Subcutaneous adipose tissue (tissue), 4 donors: ENCODE results near the gene UBL7. TPM values are rescaled to one million over a fixed set of nuclear protein-coding genes. Genes with fewer than 3 reads are reported as not detected.

Experiments
- CTCF ChIP-seq: fragments of 450-650 bp; IDR thresholded peaks from one replicate; pipeline ENCODE4 v1.5.1; 2016; ENCODE audit warnings: low read depth, mild to moderate bottlenecking, control low read depth, antibody characterized with exemption, moderate library complexity
- total RNA-seq, 4 donors: library from RNA; depleted of rRNA; stranded (reverse); fragments of >200 nt; gene quantifications; one replicate each; pipeline ENCODE4 v1.1.0, GENCODE V29; 2016

UBL7 gene
- total RNA-seq, 4 donors from 2014 or later: 31.1 to 38.4 (median 38.2) TPM

GRCh38 chr15:74482661-74483060, 21.7 kb upstream of the UBL7 start:
- no peak for TF ChIP-seq CTCF

GRCh38 chr15:74470631-74471395, 9.9 kb upstream of the UBL7 start:
- TF ChIP-seq CTCF: no peak

GRCh38 chr15:74468341-74469032, 7.5 kb upstream of the UBL7 start:
- no peak for TF ChIP-seq CTCF

GRCh38 chr15:74466570-74466969, 5.6 kb upstream of the UBL7 start:
- TF ChIP-seq CTCF: no peak

- no peak for TF ChIP-seq CTCF
These were observed 3.9 kb upstream of the UBL7 start for GRCh38 chr15:74464897-74465296.

- TF ChIP-seq CTCF: no peak
These were observed 3.3 kb upstream of the UBL7 start for GRCh38 chr15:74464216-74464615.

- TF ChIP-seq CTCF: no peak
These were observed 2.7 kb upstream of the UBL7 start for GRCh38 chr15:74463634-74464033.
